Central memory CD8-positive, alpha-beta T cell (primary cell): ENCODE results near the gene SLC43A3.
A peak's percentile ranks its signal among the peaks of the same experiment; 100 is the strongest.

Source experiments
- ATAC-seq: fragments of 150-1000 bp; cut with Tn5 transposase; replicated peaks from 2 replicates; pipeline ENCODE4 v1.10.0; 2022; ENCODE audit warnings: mild to moderate bottlenecking, moderate FRiP score, moderate number of reproducible peaks; ENCODE audit not compliant: poor library complexity, severe bottlenecking; ENCODE audit errors: extremely low read depth
- DNase-seq, 2 donors: peaks; one replicate each; pipeline ENCODE4 v3.0.0; 2021; ENCODE audit warnings: low spot score in 2 of 2
- H3K27ac Mint-ChIP-seq: one replicate; pipeline ENCODE4 v1.8.0; 2022; ENCODE audit warnings: low read depth, mild to moderate bottlenecking, moderate library complexity, mixed read lengths
- H3K27me3 Mint-ChIP-seq: one replicate; pipeline ENCODE4 v1.8.0; 2022; ENCODE audit warnings: mixed read lengths
- H3K36me3 Mint-ChIP-seq: one replicate; pipeline ENCODE4 v1.8.0; 2022; ENCODE audit warnings: mild to moderate bottlenecking, moderate library complexity, mixed read lengths; ENCODE audit not compliant: insufficient read depth
- H3K4me1 Mint-ChIP-seq: one replicate; pipeline ENCODE4 v1.8.0; 2022; ENCODE audit warnings: mixed read lengths
- H3K4me3 Mint-ChIP-seq: one replicate; pipeline ENCODE4 v1.8.0; 2022; ENCODE audit warnings: mild to moderate bottlenecking, moderate library complexity, mixed read lengths
- H3K9me3 Mint-ChIP-seq: one replicate; pipeline ENCODE4 v1.8.0; 2022; ENCODE audit warnings: mixed read lengths

The SLC43A3 gene

GRCh38 chr11:57426929-57427726 lies at the start of gene SLC43A3:
Gene SLC43A3 (minus strand): TSS chr11:57427121. CDS start chr11:57426172, 949 bp downstream.
- Mint-ChIP-seq H3K27ac (peak within 1 kb of the TSS; percentile 94), H3K4me1 (peaks cover 56% of the 10 kb centered on the region), H3K27me3 (no peaks in the 10 kb centered on the region), H3K9me3 (no peaks in the 10 kb centered on the region), H3K4me3 (peak within 1 kb of the TSS; percentile 84), H3K36me3 (peaks cover 16% of the 10 kb centered on the region)
- no peak for ATAC-seq
- DNase-seq: peak; percentile 19 to 27

- no peak overlapping the region for H3K27ac Mint-ChIP-seq
- DNase-seq: no peak
- H3K4me3 Mint-ChIP-seq: peak overlapping the region; percentile 77
These were observed 49.3 kb upstream of the SLC43A3 start for GRCh38 chr11:57476047-57476756.

GRCh38 chr11:57475671-57476046 lies 48.7 kb upstream of the SLC43A3 start:
- no peak for ATAC-seq
- H3K27ac Mint-ChIP-seq: no peak overlapping the region
- no peaks in the 10 kb centered on the region for H3K27me3 Mint-ChIP-seq
- DNase-seq: no peak
- H3K36me3 Mint-ChIP-seq: peaks cover 4% of the 10 kb centered on the region
- peak overlapping the region; percentile 77 for H3K4me3 Mint-ChIP-seq
- peaks cover 53% of the 10 kb centered on the region for H3K4me1 Mint-ChIP-seq
- H3K9me3 Mint-ChIP-seq: no peaks in the 10 kb centered on the region

More at GRCh38 chr11:57476047-57476756, 49.3 kb upstream of the SLC43A3 start:
- Mint-ChIP-seq H3K27me3 (no peaks in the 10 kb centered on the region), H3K36me3 (peaks cover 4% of the 10 kb centered on the region), H3K9me3 (no peaks in the 10 kb centered on the region), H3K4me1 (peaks cover 53% of the 10 kb centered on the region)
- peak; percentile 37 for ATAC-seq

GRCh38 chr11:57475191-57475590 lies 48.3 kb upstream of the SLC43A3 start:
- Mint-ChIP-seq H3K9me3 (no peaks in the 10 kb centered on the region), H3K4me1 (peaks cover 50% of the 10 kb centered on the region), H3K36me3 (peaks cover 4% of the 10 kb centered on the region), H3K27me3 (no peaks in the 10 kb centered on the region), H3K27ac (no peak overlapping the region), H3K4me3 (peak overlapping the region; percentile 77)
- DNase-seq: no peak
- ATAC-seq: no peak

- Mint-ChIP-seq H3K4me1 (peaks cover 46% of the 10 kb centered on the region), H3K4me3 (peak overlapping the region; percentile 38), H3K9me3 (no peaks in the 10 kb centered on the region), H3K27ac (no peak overlapping the region), H3K36me3 (peaks cover 4% of the 10 kb centered on the region), H3K27me3 (no peaks in the 10 kb centered on the region)
- no peak for ATAC-seq
- no peak for DNase-seq
These were observed 47.8 kb upstream of the SLC43A3 start for GRCh38 chr11:57474803-57475115.

GRCh38 chr11:57474017-57474802 lies 47.3 kb upstream of the SLC43A3 start:
- Mint-ChIP-seq H3K9me3 (no peaks in the 10 kb centered on the region), H3K27me3 (no peaks in the 10 kb centered on the region), H3K4me1 (peaks cover 40% of the 10 kb centered on the region), H3K36me3 (peaks cover 4% of the 10 kb centered on the region), H3K27ac (peak overlapping the region; percentile 73), H3K4me3 (peak overlapping the region; percentile 67)
- ATAC-seq: peak; percentile 71
- DNase-seq: no peak

- DNase-seq: no peak
- H3K4me1 Mint-ChIP-seq: peaks cover 32% of the 10 kb centered on the region
- H3K27me3 Mint-ChIP-seq: no peaks in the 10 kb centered on the region
- ATAC-seq: no peak
- H3K9me3 Mint-ChIP-seq: no peaks in the 10 kb centered on the region
- peak overlapping the region; percentile 67 for H3K4me3 Mint-ChIP-seq
- peaks cover 4% of the 10 kb centered on the region for H3K36me3 Mint-ChIP-seq
- peak overlapping the region; percentile 73 for H3K27ac Mint-ChIP-seq
These were observed 46.4 kb upstream of the SLC43A3 start for GRCh38 chr11:57473285-57473841.

GRCh38 chr11:57471496-57471895 lies 44.6 kb upstream of the SLC43A3 start:
- no peak for ATAC-seq
- Mint-ChIP-seq H3K4me3 (no peak overlapping the region), H3K27ac (no peak overlapping the region), H3K4me1 (peaks cover 22% of the 10 kb centered on the region), H3K36me3 (no peaks in the 10 kb centered on the region), H3K27me3 (no peaks in the 10 kb centered on the region), H3K9me3 (no peaks in the 10 kb centered on the region)
- DNase-seq: no peak

GRCh38 chr11:57469268-57469667 lies 42.3 kb upstream of the SLC43A3 start:
- no peaks in the 10 kb centered on the region for H3K27me3 Mint-ChIP-seq
- peaks cover 14% of the 10 kb centered on the region for H3K4me1 Mint-ChIP-seq
- H3K36me3 Mint-ChIP-seq: no peaks in the 10 kb centered on the region
- no peaks in the 10 kb centered on the region for H3K9me3 Mint-ChIP-seq
- no peak overlapping the region for H3K4me3 Mint-ChIP-seq
- H3K27ac Mint-ChIP-seq: no peak overlapping the region
- DNase-seq: no peak
- ATAC-seq: no peak

- Mint-ChIP-seq H3K4me3 (no peak overlapping the region), H3K27me3 (no peaks in the 10 kb centered on the region), H3K27ac (no peak overlapping the region), H3K9me3 (no peaks in the 10 kb centered on the region), H3K4me1 (peaks cover 6% of the 10 kb centered on the region), H3K36me3 (no peaks in the 10 kb centered on the region)
- DNase-seq (no peak), ATAC-seq (no peak)
These were observed 41.4 kb upstream of the SLC43A3 start for GRCh38 chr11:57468276-57468675.

- H3K27ac Mint-ChIP-seq: no peak overlapping the region
- no peak overlapping the region for H3K4me3 Mint-ChIP-seq
- H3K36me3 Mint-ChIP-seq: no peaks in the 10 kb centered on the region
- no peak for ATAC-seq
- no peaks in the 10 kb centered on the region for H3K27me3 Mint-ChIP-seq
- DNase-seq: no peak
- H3K4me1 Mint-ChIP-seq: peaks cover 8% of the 10 kb centered on the region
- H3K9me3 Mint-ChIP-seq: no peaks in the 10 kb centered on the region
These were observed 40.7 kb upstream of the SLC43A3 start for GRCh38 chr11:57467508-57468157.

- no peak for DNase-seq
- peaks cover 4% of the 10 kb centered on the region for H3K27me3 Mint-ChIP-seq
- H3K4me3 Mint-ChIP-seq: no peak overlapping the region
- H3K4me1 Mint-ChIP-seq: peaks cover 11% of the 10 kb centered on the region
- H3K36me3 Mint-ChIP-seq: no peaks in the 10 kb centered on the region
- no peak overlapping the region for H3K27ac Mint-ChIP-seq
- no peaks in the 10 kb centered on the region for H3K9me3 Mint-ChIP-seq
- no peak for ATAC-seq
These were observed 39.8 kb upstream of the SLC43A3 start for GRCh38 chr11:57466680-57467079.
